COLO668 (cell line): ENCODE measurements around the gene LRMDA.

Experiments used
- DNase-seq: peaks from one replicate; lab custom pipeline; 2025; ENCODE audit not compliant: unreplicated experiment; lab: John Stamatoyannopoulos, UW

The LRMDA gene

GRCh38 chr10:75967491-75967890, 536.1 kb downstream of the LRMDA start:
- DNase-seq = no peak

GRCh38 chr10:75969031-75969430, 537.6 kb downstream of the LRMDA start:
- DNase-seq = no peak

GRCh38 chr10:75971402-75972211, 540.2 kb downstream of the LRMDA start:
- DNase-seq = no peak

- DNase-seq = no peak
These were observed 541.3 kb downstream of the LRMDA start for GRCh38 chr10:75972491-75973276.

- DNase-seq = no peak
These were observed 542.7 kb downstream of the LRMDA start for GRCh38 chr10:75974080-75974479.

GRCh38 chr10:75976681-75977080, 545.3 kb downstream of the LRMDA start:
- no peak for DNase-seq

- DNase-seq = no peak
These were observed 545.7 kb downstream of the LRMDA start for GRCh38 chr10:75977139-75977538.

GRCh38 chr10:75978213-75978612, 546.8 kb downstream of the LRMDA start:
- DNase-seq = no peak

GRCh38 chr10:75980419-75981002, 549.1 kb downstream of the LRMDA start:
- DNase-seq = no peak

GRCh38 chr10:75982611-75983369, 551.4 kb downstream of the LRMDA start:
- DNase-seq = no peak

GRCh38 chr10:75984067-75984466, 552.6 kb downstream of the LRMDA start:
- no peak for DNase-seq

GRCh38 chr10:75987616-75988015, 556.2 kb downstream of the LRMDA start:
- DNase-seq = no peak

GRCh38 chr10:75994357-75995040, 563.1 kb downstream of the LRMDA start:
- DNase-seq = no peak

GRCh38 chr10:75995041-75995430, 563.6 kb downstream of the LRMDA start:
- no peak for DNase-seq

- no peak for DNase-seq
These were observed 564.3 kb downstream of the LRMDA start for GRCh38 chr10:75995720-75996119.

- DNase-seq = no peak
These were observed 567.6 kb downstream of the LRMDA start for GRCh38 chr10:75999001-75999400.

GRCh38 chr10:75999515-76000209, 568.2 kb downstream of the LRMDA start:
- no peak for DNase-seq

- no peak for DNase-seq
These were observed 569.1 kb downstream of the LRMDA start for GRCh38 chr10:76000550-76000949.

- no peak for DNase-seq
These were observed 569.6 kb downstream of the LRMDA start for GRCh38 chr10:76001019-76001418.

- DNase-seq = no peak
These were observed 570.0 kb downstream of the LRMDA start for GRCh38 chr10:76001461-76001860.
